ENCODE measurements around the gene UNC13C. TPM values are rescaled to one million over a fixed set of nuclear protein-coding genes. Genes with fewer than 3 reads are reported as not detected.

The UNC13C gene
- total and polyA plus RNA-seq, 5 donors from 2014 or later = not detected

- Histone ChIP-seq H3K4me3 (ENCODE audit: low read depth, low read length) (no peak overlapping the region), H3K9me3 (ENCODE audit: control insufficient read depth in 2 of 2, low read length in 2 of 2) (no peaks in the 10 kb centered on the region), H3K27ac (ENCODE audit: insufficient read depth, low read length, poor library complexity, severe bottlenecking) (no peak overlapping the region), H3K4me1 (ENCODE audit: control insufficient read depth, insufficient read depth, low read length, poor library complexity, severe bottlenecking) (no peaks in the 10 kb centered on the region), H3K36me3 (ENCODE audit: control insufficient read depth, insufficient read depth, low read length) (no peaks in the 10 kb centered on the region), H3K27me3 (ENCODE audit: control insufficient read depth, insufficient read depth, low read length) (no peaks in the 10 kb centered on the region)
- Mint-ChIP-seq H3K4me1 (no peaks in the 10 kb centered on the region), H3K27ac (no peak overlapping the region), H3K36me3 (no peaks in the 10 kb centered on the region), H3K4me3 (no peak overlapping the region), H3K9me3 (peaks cover 0 to 5% (median 0%) of the 10 kb centered on the region in 7 donors), H3K27me3 (no peaks in the 10 kb centered on the region)
- ATAC-seq (ENCODE audit: low read depth in 2 of 2) (no peak), DNase-seq (no peak)
Measured at GRCh38 chr15:54353726-54354125, 375.5 kb downstream of the UNC13C start.

GRCh38 chr15:54354341-54354740, 376.1 kb downstream of the UNC13C start:
- Histone ChIP-seq H3K9me3 (ENCODE audit: control insufficient read depth in 2 of 2, low read length in 2 of 2) (no peaks in the 10 kb centered on the region), H3K27ac (ENCODE audit: insufficient read depth, low read length, poor library complexity, severe bottlenecking) (no peak overlapping the region), H3K36me3 (ENCODE audit: control insufficient read depth, insufficient read depth, low read length) (no peaks in the 10 kb centered on the region), H3K4me3 (ENCODE audit: low read depth, low read length) (no peak overlapping the region), H3K27me3 (ENCODE audit: control insufficient read depth, insufficient read depth, low read length) (no peaks in the 10 kb centered on the region), H3K4me1 (ENCODE audit: control insufficient read depth, insufficient read depth, low read length, poor library complexity, severe bottlenecking) (no peaks in the 10 kb centered on the region)
- H3K36me3 Mint-ChIP-seq = no peaks in the 10 kb centered on the region
- DNase-seq = no peak
- H3K27ac Mint-ChIP-seq = no peak overlapping the region
- no peaks in the 10 kb centered on the region for H3K4me1 Mint-ChIP-seq
- H3K9me3 Mint-ChIP-seq = peaks cover 0 to 9% (median 2%) of the 10 kb centered on the region in 7 donors
- no peak overlapping the region for H3K4me3 Mint-ChIP-seq
- ATAC-seq (ENCODE audit: low read depth in 2 of 2) = no peak
- no peaks in the 10 kb centered on the region for H3K27me3 Mint-ChIP-seq

- Histone ChIP-seq H3K4me3 (ENCODE audit: low read depth, low read length) (no peak overlapping the region), H3K27ac (ENCODE audit: insufficient read depth, low read length, poor library complexity, severe bottlenecking) (no peak overlapping the region), H3K9me3 (ENCODE audit: control insufficient read depth in 2 of 2, low read length in 2 of 2) (peaks cover 8 to 14% of the 10 kb centered on the region in 2 experiments), H3K36me3 (ENCODE audit: control insufficient read depth, insufficient read depth, low read length) (no peaks in the 10 kb centered on the region), H3K4me1 (ENCODE audit: control insufficient read depth, insufficient read depth, low read length, poor library complexity, severe bottlenecking) (no peaks in the 10 kb centered on the region), H3K27me3 (ENCODE audit: control insufficient read depth, insufficient read depth, low read length) (no peaks in the 10 kb centered on the region)
- Mint-ChIP-seq H3K4me1 (no peaks in the 10 kb centered on the region), H3K9me3 (peaks cover 0 to 23% (median 7%) of the 10 kb centered on the region in 7 donors), H3K27me3 (no peaks in the 10 kb centered on the region), H3K27ac (no peak overlapping the region), H3K4me3 (peak overlapping the region in 1 of 4 donors; percentile 27), H3K36me3 (no peaks in the 10 kb centered on the region)
- DNase-seq (no peak), ATAC-seq (ENCODE audit: low read depth in 2 of 2) (no peak)
Measured at GRCh38 chr15:54364961-54365360, 386.7 kb downstream of the UNC13C start.

GRCh38 chr15:54373332-54373731, 395.1 kb downstream of the UNC13C start:
- no peak for ATAC-seq (ENCODE audit: low read depth in 2 of 2)
- DNase-seq = no peak
- Histone ChIP-seq H3K27ac (ENCODE audit: insufficient read depth, low read length, poor library complexity, severe bottlenecking) (no peak overlapping the region), H3K4me1 (ENCODE audit: control insufficient read depth, insufficient read depth, low read length, poor library complexity, severe bottlenecking) (no peaks in the 10 kb centered on the region), H3K9me3 (ENCODE audit: control insufficient read depth in 2 of 2, low read length in 2 of 2) (no peaks in the 10 kb centered on the region), H3K27me3 (ENCODE audit: control insufficient read depth, insufficient read depth, low read length) (no peaks in the 10 kb centered on the region), H3K4me3 (ENCODE audit: low read depth, low read length) (no peak overlapping the region), H3K36me3 (ENCODE audit: control insufficient read depth, insufficient read depth, low read length) (no peaks in the 10 kb centered on the region)
- Mint-ChIP-seq H3K4me3 (no peak overlapping the region), H3K4me1 (no peaks in the 10 kb centered on the region), H3K27ac (no peak overlapping the region), H3K27me3 (no peaks in the 10 kb centered on the region), H3K36me3 (no peaks in the 10 kb centered on the region), H3K9me3 (peaks cover 0 to 4% (median 0%) of the 10 kb centered on the region in 7 donors)

- Histone ChIP-seq H3K9me3 (ENCODE audit: control insufficient read depth in 2 of 2, low read length in 2 of 2) (no peaks in the 10 kb centered on the region), H3K27ac (ENCODE audit: insufficient read depth, low read length, poor library complexity, severe bottlenecking) (no peak overlapping the region), H3K4me1 (ENCODE audit: control insufficient read depth, insufficient read depth, low read length, poor library complexity, severe bottlenecking) (no peaks in the 10 kb centered on the region), H3K27me3 (ENCODE audit: control insufficient read depth, insufficient read depth, low read length) (no peaks in the 10 kb centered on the region), H3K36me3 (ENCODE audit: control insufficient read depth, insufficient read depth, low read length) (no peaks in the 10 kb centered on the region), H3K4me3 (ENCODE audit: low read depth, low read length) (no peak overlapping the region)
- ATAC-seq (ENCODE audit: low read depth in 2 of 2) (no peak), DNase-seq (no peak)
- H3K4me1 Mint-ChIP-seq = no peaks in the 10 kb centered on the region
- H3K27me3 Mint-ChIP-seq = no peaks in the 10 kb centered on the region
- peaks cover 0 to 4% (median 0%) of the 10 kb centered on the region in 7 donors for H3K9me3 Mint-ChIP-seq
- H3K27ac Mint-ChIP-seq = no peak overlapping the region
- H3K36me3 Mint-ChIP-seq = no peaks in the 10 kb centered on the region
- no peak overlapping the region for H3K4me3 Mint-ChIP-seq
Measured at GRCh38 chr15:54374184-54374952, 396.1 kb downstream of the UNC13C start.

- peak overlapping the region in 1 of 3 donors; percentile 77 for H3K27ac Mint-ChIP-seq
Measured at GRCh38 chr15:54387799-54388198, 409.6 kb downstream of the UNC13C start.

GRCh38 chr15:54388746-54389145, 410.5 kb downstream of the UNC13C start:
- no peaks in the 10 kb centered on the region for H3K9me3 ChIP-seq (ENCODE audit: control insufficient read depth in 2 of 2, low read length in 2 of 2)
- Mint-ChIP-seq H3K36me3 (no peaks in the 10 kb centered on the region), H3K27ac (no peak overlapping the region), H3K4me3 (no peak overlapping the region), H3K4me1 (no peaks in the 10 kb centered on the region), H3K9me3 (peaks cover 0 to 5% (median 0%) of the 10 kb centered on the region in 7 donors), H3K27me3 (no peaks in the 10 kb centered on the region)
- H3K27ac ChIP-seq (ENCODE audit: insufficient read depth, low read length, poor library complexity, severe bottlenecking) = no peak overlapping the region
- H3K4me1 ChIP-seq (ENCODE audit: control insufficient read depth, insufficient read depth, low read length, poor library complexity, severe bottlenecking) = no peaks in the 10 kb centered on the region
- H3K27me3 ChIP-seq (ENCODE audit: control insufficient read depth, insufficient read depth, low read length) = no peaks in the 10 kb centered on the region
- DNase-seq (no peak), ATAC-seq (ENCODE audit: low read depth in 2 of 2) (no peak)
- no peaks in the 10 kb centered on the region for H3K36me3 ChIP-seq (ENCODE audit: control insufficient read depth, insufficient read depth, low read length)
- no peak overlapping the region for H3K4me3 ChIP-seq (ENCODE audit: low read depth, low read length)

More at GRCh38 chr15:54387799-54388198, 409.6 kb downstream of the UNC13C start:
- H3K27ac ChIP-seq (ENCODE audit: insufficient read depth, low read length, poor library complexity, severe bottlenecking) = no peak overlapping the region
- H3K9me3 ChIP-seq (ENCODE audit: control insufficient read depth in 2 of 2, low read length in 2 of 2) = no peaks in the 10 kb centered on the region
- no peaks in the 10 kb centered on the region for H3K4me1 Mint-ChIP-seq
- no peaks in the 10 kb centered on the region for H3K36me3 Mint-ChIP-seq
- peaks cover 0 to 5% (median 0%) of the 10 kb centered on the region in 7 donors for H3K9me3 Mint-ChIP-seq
- no peaks in the 10 kb centered on the region for H3K4me1 ChIP-seq (ENCODE audit: control insufficient read depth, insufficient read depth, low read length, poor library complexity, severe bottlenecking)
- no peaks in the 10 kb centered on the region for H3K36me3 ChIP-seq (ENCODE audit: control insufficient read depth, insufficient read depth, low read length)
- no peaks in the 10 kb centered on the region for H3K27me3 ChIP-seq (ENCODE audit: control insufficient read depth, insufficient read depth, low read length)
- no peak overlapping the region for H3K4me3 ChIP-seq (ENCODE audit: low read depth, low read length)
- H3K4me3 Mint-ChIP-seq = no peak overlapping the region
- ATAC-seq (ENCODE audit: low read depth in 2 of 2) (no peak), DNase-seq (no peak)
- H3K27me3 Mint-ChIP-seq = no peaks in the 10 kb centered on the region

- H3K27ac Mint-ChIP-seq = no peak overlapping the region
- Histone ChIP-seq H3K4me1 (ENCODE audit: control insufficient read depth, insufficient read depth, low read length, poor library complexity, severe bottlenecking) (no peaks in the 10 kb centered on the region), H3K36me3 (ENCODE audit: control insufficient read depth, insufficient read depth, low read length) (no peaks in the 10 kb centered on the region), H3K9me3 (ENCODE audit: control insufficient read depth in 2 of 2, low read length in 2 of 2) (no peaks in the 10 kb centered on the region), H3K4me3 (ENCODE audit: low read depth, low read length) (no peak overlapping the region), H3K27me3 (ENCODE audit: control insufficient read depth, insufficient read depth, low read length) (no peaks in the 10 kb centered on the region), H3K27ac (ENCODE audit: insufficient read depth, low read length, poor library complexity, severe bottlenecking) (no peak overlapping the region)
- H3K4me3 Mint-ChIP-seq = no peak overlapping the region
- no peak for ATAC-seq (ENCODE audit: low read depth in 2 of 2)
- no peaks in the 10 kb centered on the region for H3K27me3 Mint-ChIP-seq
- H3K9me3 Mint-ChIP-seq = peaks cover 0 to 6% (median 0%) of the 10 kb centered on the region in 7 donors
- no peak for DNase-seq
- H3K4me1 Mint-ChIP-seq = no peaks in the 10 kb centered on the region
- H3K36me3 Mint-ChIP-seq = no peaks in the 10 kb centered on the region
Measured at GRCh38 chr15:54410481-54410880, 432.2 kb downstream of the UNC13C start.

Data from CD4-positive, CD25-positive, alpha-beta regulatory T cell (primary cell).